H1 (cell line): ENCODE measurements around the gene PPP1R14C. TPM values are rescaled to one million over a fixed set of nuclear protein-coding genes. Genes with fewer than 3 reads are reported as not detected.

ENCODE experiments used
- CTCF ChIA-PET: fragments of 300-600 bp; sonication (Branson Sonifier 250); formaldehyde crosslinking; loops from one replicate; lab custom pipeline; 2021; ENCODE audit not compliant: partially characterized antibody; lab: Charles Lee
- POLR2A ChIA-PET: fragments of 300-600 bp; sonication (Branson Sonifier 250); formaldehyde crosslinking; loops from one replicate; lab custom pipeline; 2021; ENCODE audit warnings: inconsistent platforms; ENCODE audit not compliant: partially characterized antibody; lab: Charles Lee
- DNase-seq, 2 experiments: peaks; one replicate each; pipeline versions ENCODE4 v3.0.0 to v3.0.0-alpha.2; 2010 to 2022; ENCODE audit warnings: low spot score in 2 of 2, low read depth in 1 of 2, mixed read lengths in 1 of 2
- FAIRE-seq: peaks from 2 replicates; lab custom pipeline; 2011; peaks lifted over from hg19 to GRCh38; lab: Jason Lieb, UNC
- H2AFZ ChIP-seq: 2 replicates; pipeline ENCODE4 v1.8.1; 2012; ENCODE audit warnings: low read length, inconsistent platforms
- H2AK5ac ChIP-seq: 2 replicates; pipeline ENCODE4 v1.6.1; 2013; ENCODE audit warnings: low read depth, low read length
- H2BK120ac ChIP-seq: replicated peaks from 2 replicates; pipeline ENCODE3; 2013; ENCODE audit warnings: low read depth, low read length, inconsistent platforms
- H2BK12ac ChIP-seq: 2 replicates; pipeline ENCODE4 v1.6.1; 2013; ENCODE audit warnings: low read depth, low read length
- H2BK15ac ChIP-seq: 2 replicates; pipeline ENCODE4 v1.6.1; 2013; ENCODE audit warnings: low read length
- H2BK20ac ChIP-seq: 2 replicates; pipeline ENCODE4 v1.6.1; 2013; ENCODE audit warnings: low read length
- H2BK5ac ChIP-seq: 2 replicates; pipeline ENCODE4 v1.6.1; 2013; ENCODE audit warnings: low read depth, low read length
- H3K14ac ChIP-seq: 2 replicates; pipeline ENCODE4 v1.6.1; 2013; ENCODE audit warnings: inconsistent platforms; ENCODE audit not compliant: insufficient read length
- H3K18ac ChIP-seq: 2 replicates; pipeline ENCODE4 v1.6.1; 2013; ENCODE audit warnings: low read length; ENCODE audit errors: extremely low read depth
- H3K23ac ChIP-seq: 2 replicates; pipeline ENCODE4 v1.6.1; 2013; ENCODE audit warnings: inconsistent platforms; ENCODE audit not compliant: insufficient read length
- H3K23me2 ChIP-seq: 2 replicates; pipeline ENCODE4 v1.6.1; 2013; ENCODE audit warnings: low read depth, low read length
- H3K27ac ChIP-seq: 2 replicates; pipeline ENCODE4 v1.6.1; 2011; ENCODE audit warnings: low read depth, low read length, inconsistent platforms
- H3K27me3 ChIP-seq, 4 experiments: replicated peaks in 1 of 4; 1 replicate in 1 of 4; 2 replicates in 3 of 4; pipeline versions ENCODE4 v1.6.1 to v1.8.1; 2011 to 2013; ENCODE audit warnings: low read length in 3 of 4, mild to moderate bottlenecking in 3 of 4, inconsistent platforms in 2 of 4, mixed read lengths in 2 of 4, moderate library complexity in 1 of 4; ENCODE audit not compliant: control insufficient read depth in 3 of 4, insufficient read depth in 3 of 4; ENCODE audit errors: extremely low read depth in 1 of 4
- H3K36me3 ChIP-seq, 4 experiments: 2 replicates each; pipeline versions ENCODE4 v1.6.1 to v1.8.1; 2011 to 2013; ENCODE audit warnings: mild to moderate bottlenecking in 4 of 4, low read length in 3 of 4, moderate library complexity in 2 of 4, control low read depth in 1 of 4, inconsistent platforms in 1 of 4; ENCODE audit not compliant: insufficient read depth in 4 of 4, control insufficient read depth in 2 of 4
- H3K4ac ChIP-seq: replicated peaks from 2 replicates; pipeline ENCODE3; 2013; ENCODE audit warnings: low read length, low read depth, mixed read lengths, inconsistent platforms; ENCODE audit not compliant: insufficient read length
- H3K4me1 ChIP-seq, 4 experiments: replicated peaks in 1 of 4; 1 replicate in 1 of 4; 2 replicates in 3 of 4; pipeline versions ENCODE4 v1.6.1 to v1.8.1; 2011 to 2013; ENCODE audit warnings: low read length in 3 of 4, inconsistent platforms in 2 of 4, mixed read lengths in 1 of 4; ENCODE audit not compliant: insufficient read depth in 4 of 4, control insufficient read depth in 3 of 4
- H3K4me2 ChIP-seq, 2 experiments: 2 replicates each; pipeline versions ENCODE4 v1.6.1 to v1.8.1; 2011 to 2013; ENCODE audit warnings: low read depth in 2 of 2, low read length in 2 of 2, control low read depth in 1 of 2, inconsistent platforms in 1 of 2, mild to moderate bottlenecking in 1 of 2; ENCODE audit not compliant: insufficient read depth in 1 of 2
- H3K4me3 ChIP-seq, 4 experiments: fragments of 200-600, 300-600 bp in 1 of 4; sonication (generic), shearing (Covaris generic), sonication (Bioruptor Twin) in 1 of 4; 2 replicates each; pipeline versions ENCODE4 v1.5.1 to v1.8.1; 2011 to 2016; ENCODE audit warnings: low read length in 4 of 4, low read depth in 3 of 4, control low read depth in 2 of 4, inconsistent platforms in 2 of 4, mild to moderate bottlenecking in 2 of 4, mixed read lengths in 1 of 4, moderate library complexity in 1 of 4; ENCODE audit not compliant: insufficient read depth in 2 of 4; ENCODE audit errors: extremely low read depth in 1 of 4
- H3K56ac ChIP-seq: replicated peaks from 2 replicates; pipeline ENCODE3; 2013; ENCODE audit warnings: low read depth, mild to moderate bottlenecking, mixed read lengths, low read length, inconsistent platforms; ENCODE audit not compliant: insufficient read length
- H3K79me1 ChIP-seq: 2 replicates; pipeline ENCODE4 v1.6.1; 2013; ENCODE audit warnings: low read depth, low read length, control low read depth
- H3K79me2 ChIP-seq, 2 experiments: 2 replicates each; pipeline versions ENCODE4 v1.6.1 to v1.8.1; 2012 to 2013; ENCODE audit warnings: low read length in 2 of 2, mild to moderate bottlenecking in 2 of 2, inconsistent platforms in 1 of 2; ENCODE audit not compliant: insufficient read depth in 2 of 2, control insufficient read depth in 1 of 2
- H3K9ac ChIP-seq, 4 experiments: replicated peaks in 1 of 4; 1 replicate in 1 of 4; 2 replicates in 3 of 4; pipeline versions ENCODE4 v1.6.1 to v1.8.1; 2011 to 2013; ENCODE audit warnings: low read depth in 3 of 4, low read length in 3 of 4, control low read depth in 2 of 4, mild to moderate bottlenecking in 2 of 4, moderate library complexity in 2 of 4, inconsistent platforms in 1 of 4; ENCODE audit errors: extremely low read depth in 1 of 4
- H3K9me3 ChIP-seq, 2 experiments: 2 replicates each; pipeline versions ENCODE4 v1.6.1 to v1.8.1; 2012 to 2013; ENCODE audit warnings: mild to moderate bottlenecking in 2 of 2, moderate library complexity in 2 of 2, control low read depth in 1 of 2, inconsistent platforms in 1 of 2, low read depth in 1 of 2, low read length in 1 of 2, mixed read lengths in 1 of 2; ENCODE audit not compliant: insufficient read depth in 2 of 2
- H4K20me1 ChIP-seq, 2 experiments: replicated peaks in 1 of 2; 2 replicates each; pipeline versions ENCODE3 to v1.8.1; 2011 to 2013; ENCODE audit warnings: inconsistent platforms in 2 of 2, low read length in 2 of 2, mild to moderate bottlenecking in 1 of 2; ENCODE audit not compliant: insufficient read depth in 2 of 2, control insufficient read depth in 1 of 2
- H4K5ac ChIP-seq: 2 replicates; pipeline ENCODE4 v1.6.1; 2013; ENCODE audit warnings: low read length, low read depth, mixed read lengths, inconsistent platforms; ENCODE audit not compliant: insufficient read length
- H4K8ac ChIP-seq: 2 replicates; pipeline ENCODE4 v1.8.0; 2013; ENCODE audit warnings: mild to moderate bottlenecking, moderate library complexity, low read length, inconsistent platforms; ENCODE audit not compliant: insufficient read depth; ENCODE audit errors: extremely low read depth
- H4K91ac ChIP-seq: replicated peaks from 2 replicates; pipeline ENCODE3; 2013; ENCODE audit warnings: low read length, mixed read lengths, inconsistent platforms; ENCODE audit not compliant: insufficient read length
- CEBPB ChIP-seq: IDR thresholded peaks from 2 replicates; pipeline ENCODE4 v1.6.1; 2012; ENCODE audit warnings: low read depth, low read length
- TEAD4 ChIP-seq: IDR thresholded peaks from 2 replicates; pipeline ENCODE4 v1.6.1; 2012; ENCODE audit warnings: low read depth, low read length, inconsistent platforms, mixed read lengths
- WGBS, 2 experiments: shearing (Covaris generic) in 1 of 2; methylation state at CpG; one replicate each; pipeline versions ENCODE4 v1.1.6 to v1.1.7; 2013 to 2015; ENCODE audit warnings: low lambda C conversion rate in 2 of 2, mixed read lengths in 2 of 2, inconsistent platforms in 1 of 2, low coverage in 1 of 2, missing lambda C conversion rate in 1 of 2; ENCODE audit not compliant: insufficient replicate concordance in 2 of 2, insufficient coverage in 1 of 2, insufficient read length in 1 of 2; ENCODE audit errors: extremely low coverage in 1 of 2, missing lambda C conversion rate in 1 of 2; 5-methylcytosine and 5-hydroxymethylcytosine counted together
- polyA plus RNA-seq, 7 experiments: library from polyadenylated mRNA; depleted of rRNA in 3 of 7; stranded (reverse) in 5 of 7; unstranded in 2 of 7; fragments of >200 nt in 5 of 7; fragments of 200-250 nt in 2 of 7; gene quantifications; 1 replicate in 5 of 7; 2 replicates in 1 of 7; 4 replicates in 1 of 7; pipeline versions ENCODE4 v1.2.1 to v1.2.3, GENCODE V29; 2011 to 2013; ENCODE audit warnings: missing spikeins in 2 of 7, mixed read lengths in 2 of 7
- total RNA-seq: library from RNA; stranded (reverse); fragmentation: NEBNext Ultra II Directional; extraction: Animal tissue kit (Norgen Biotek cat#: 25700); gene quantifications from 2 replicates; pipeline ENCODE4 v1.2.1, GENCODE V29; 2021

PPP1R14C gene
- total and polyA plus RNA-seq, 2 of the 8 experiments (the other 6 are each of a cell fraction or from before 2014, with no cell fraction given), result 0.30 to 0.61 TPM

GRCh38 chr6:150099953-150100352, 42.9 kb upstream of the PPP1R14C start:
- FAIRE-seq, result no peak
- no peaks in the 10 kb centered on the region for H3K79me1 ChIP-seq

More at GRCh38 chr6:150099953-150100352, 42.9 kb upstream of the PPP1R14C start:
- Histone ChIP-seq H2BK12ac (no peak overlapping the region), H3K27ac (no peak overlapping the region), H2BK20ac (no peak overlapping the region), H4K91ac (no peak overlapping the region), H4K8ac (no peak overlapping the region), H3K27me3 (no peaks in the 10 kb centered on the region), H3K4me1 (no peaks in the 10 kb centered on the region), H3K4me2 (no peak overlapping the region), H2BK120ac (no peak overlapping the region), H3K4me3 (no peak overlapping the region), H3K36me3 (no peaks in the 10 kb centered on the region), H3K23me2 (no peaks in the 10 kb centered on the region), H2AK5ac (no peak overlapping the region), H4K20me1 (no peaks in the 10 kb centered on the region), H4K5ac (no peak overlapping the region), H3K4ac (no peak overlapping the region), H2BK5ac (no peak overlapping the region), H3K14ac (no peak overlapping the region), H3K18ac (no peak overlapping the region), H2BK15ac (no peak overlapping the region), H3K9me3 (no peaks in the 10 kb centered on the region), H3K79me2 (no peaks in the 10 kb centered on the region), H3K9ac (no peak overlapping the region), H3K56ac (no peak overlapping the region), H3K23ac (no peak overlapping the region), H2AFZ (no peak overlapping the region)
- ChIA-PET CTCF (interaction anchor here (2.2 kb wide), 1 partner anchor 19 kb away, joined by 6 read pairs; no protein-coding TSS in a partner anchor), POLR2A (no interaction called here)
- 93% methylated on average over 11 of the region's 11 CpGs; no CpG with 5 or more reads in 1 of the 2 experiments for WGBS, 2 experiments
- TF ChIP-seq CEBPB, result peak; percentile 48; the same call in 1 of the 2 replicates
- no peak for TF ChIP-seq TEAD4
- no peak for DNase-seq
